ENCODE results near the gene RBM17.
"Not testable (repeated sequence)": the region's sequence is repeated elsewhere in the genome, so short reads cannot be mapped to it uniquely, and the experiment has no call there.

The RBM17 gene

GRCh38 chr10:6163364-6164270 lies 74.8 kb downstream of the RBM17 start:
- peak; percentile 77 to 82 for DNase-seq

- DNase-seq: no peak
Measured at GRCh38 chr10:6164271-6165095, 75.6 kb downstream of the RBM17 start.

GRCh38 chr10:6165221-6165725 lies 76.4 kb downstream of the RBM17 start:
- no peak for DNase-seq

GRCh38 chr10:6165933-6166332 lies 77.1 kb downstream of the RBM17 start:
- not testable (repeated sequence) for DNase-seq

Measured in Kasumi-1 (cell line).